Transverse colon (tissue), 4 donors: Measurements from ENCODE around the gene MFNG. TPM values are rescaled to one million over a fixed set of nuclear protein-coding genes. Genes with fewer than 3 reads are reported as not detected.
"Not testable (repeated sequence)": the region's sequence is repeated elsewhere in the genome, so short reads cannot be mapped to it uniquely, and the experiment has no call there.

Source experiments
- DNase-seq: peaks from one replicate; pipeline ENCODE4 v3.0.0-alpha.2; 2019
- H3K27ac ChIP-seq, 4 donors: fragments of 200-600 bp; sonication (generic); 2 replicates each; pipeline ENCODE4 v1.5.1; 2016 to 2018; ENCODE audit warnings: inconsistent platforms in 4 of 4
- H3K27me3 ChIP-seq: fragments of 200-600 bp; sonication (generic); 2 replicates; pipeline ENCODE4 v1.5.1; 2017; ENCODE audit warnings: inconsistent platforms
- H3K36me3 ChIP-seq, 4 donors: fragments of 200-600 bp; sonication (generic); 2 replicates each; pipeline ENCODE4 v1.5.1; 2017 to 2019; ENCODE audit warnings: inconsistent platforms in 4 of 4
- H3K4me1 ChIP-seq, 4 donors: fragments of 200-600 bp; sonication (generic); 2 replicates each; pipeline ENCODE4 v1.5.1; 2017 to 2020; ENCODE audit warnings: inconsistent platforms in 4 of 4
- H3K4me3 ChIP-seq, 4 donors: fragments of 200-600 bp; sonication (generic); 1 replicate in 1 of 4; 2 replicates in 3 of 4; pipeline versions ENCODE4 v1.5.1 to v1.6.1; 2017 to 2019; ENCODE audit warnings: inconsistent platforms in 4 of 4
- H3K9me3 ChIP-seq, 2 donors: fragments of 200-600 bp; sonication (generic); 2 replicates each; pipeline ENCODE4 v1.5.1; 2017 to 2019; ENCODE audit warnings: inconsistent platforms in 2 of 2
- CTCF ChIP-seq, 5 experiments: fragments of 200-600 bp in 3 of 5; fragments of 450-650 bp in 2 of 5; sonication (generic) in 3 of 5; IDR thresholded peaks; 1 replicate in 2 of 5; 2 replicates in 3 of 5; pipeline ENCODE4 v1.5.1; 2016 to 2017; ENCODE audit warnings: antibody characterized with exemption in 5 of 5, inconsistent platforms in 3 of 5, mild to moderate bottlenecking in 2 of 5, moderate library complexity in 1 of 5
- EP300 ChIP-seq: sonication (generic); formaldehyde crosslinking; IDR thresholded peaks from one replicate; pipeline ENCODE4 v1.6.1; 2017; ENCODE audit warnings: antibody characterized with exemption, low read depth
- POLR2A ChIP-seq: fragments of 450-650 bp; IDR thresholded peaks from one replicate; pipeline ENCODE4 v1.6.1; 2016; ENCODE audit warnings: antibody characterized with exemption, mild to moderate bottlenecking, moderate library complexity
- POLR2AphosphoS5 ChIP-seq, 3 donors: sonication (generic); formaldehyde crosslinking; IDR thresholded peaks; one replicate each; pipeline ENCODE4 v1.6.1; 2016; ENCODE audit warnings: antibody characterized with exemption in 3 of 3
- WGBS, 2 donors: methylation state at CpG; one replicate each; pipeline ENCODE4 v1.1.5; 2018; ENCODE audit warnings: low coverage in 1 of 2; 5-methylcytosine and 5-hydroxymethylcytosine counted together
- in situ Hi-C, 4 donors: fragments of 200-750 bp; cut with MboI; loops; one replicate each; pipeline versions ENCODE4 v1.15.0 to v1.15.1; 2017; ENCODE audit warnings: low sequenced_read_pairs in 3 of 4, low pct_ligation_motif_present in 1 of 4, low pct_unique_long_range_greater_than_20kb in 1 of 4
- intact Hi-C: fragments of 100-400 bp; cut with DNase I; formaldehyde crosslinking; loops from one replicate; pipeline ENCODE4 v1.15.1; 2023; ENCODE audit warnings: low total_unique reads
- total RNA-seq, 4 donors: library from RNA; depleted of rRNA; stranded (reverse); fragments of >200 nt; gene quantifications; one replicate each; pipeline ENCODE4 v1.1.0, GENCODE V29; 2016

Gene MFNG
- total RNA-seq, 4 donors from 2014 or later, result 2.8 to 26.4 (median 15.7) TPM

- Histone ChIP-seq H3K9me3 (no peaks in the 10 kb centered on the region), H3K27ac (no peak overlapping the region), H3K4me3 (no peak overlapping the region), H3K27me3 (peaks cover 11% of the 10 kb centered on the region), H3K4me1 (no peaks in the 10 kb centered on the region), H3K36me3 (no peaks in the 10 kb centered on the region)
- intact Hi-C loops (no loop called here), in situ Hi-C loops (no loop called here)
- no peak for TF ChIP-seq EP300
- TF ChIP-seq POLR2A, result no peak
- WGBS, 2 donors, result 77 to 80% methylated on average over 2 to 5 of the region's 5 CpGs
- no peak for DNase-seq
Measured at GRCh38 chr22:37470087-37470445, 16.1 kb downstream of the MFNG start.

GRCh38 chr22:37469416-37470086 lies 16.6 kb downstream of the MFNG start:
- in situ Hi-C loops (no loop called here), intact Hi-C loops (no loop called here)
- Histone ChIP-seq H3K36me3 (no peaks in the 10 kb centered on the region), H3K9me3 (no peaks in the 10 kb centered on the region), H3K4me1 (no peaks in the 10 kb centered on the region), H3K4me3 (no peak overlapping the region), H3K27ac (no peak overlapping the region), H3K27me3 (peaks cover 11% of the 10 kb centered on the region)
- TF ChIP-seq POLR2A (no peak), CTCF (IDR thresholded peaks at IDR 0.05) (no peak), POLR2AphosphoS5 (IDR thresholded peaks at IDR 0.05) (no peak)
- DNase-seq, result no peak
- WGBS, 2 donors, result 78% methylated on average over 6 of the region's 8 CpGs; no CpG with 5 or more reads in 1 of the 2 donors

GRCh38 chr22:37468201-37468695 lies 17.9 kb downstream of the MFNG start:
- WGBS, 2 donors, result 80 to 93% methylated on average over 1 to 14 of the region's 14 CpGs
- in situ Hi-C loops, H3K9me3 ChIP-seq, H3K36me3 ChIP-seq, H3K27ac ChIP-seq, intact Hi-C loops, H3K4me3 ChIP-seq, H3K4me1 ChIP-seq, DNase-seq: not testable (repeated sequence)
- peaks cover 11% of the 10 kb centered on the region for H3K27me3 ChIP-seq

- intact Hi-C loops (no loop called here), in situ Hi-C loops (no loop called here)
- no peak overlapping the region for H3K27ac ChIP-seq
- H3K9me3 ChIP-seq, result no peaks in the 10 kb centered on the region
- no peak overlapping the region for H3K4me3 ChIP-seq
- H3K4me1 ChIP-seq, result no peaks in the 10 kb centered on the region
- 65% methylated on average over 13 of the region's 14 CpGs; no CpG with 5 or more reads in 1 of the 2 donors for WGBS, 2 donors
- no peak for DNase-seq
- TF ChIP-seq CTCF (IDR thresholded peaks at IDR 0.05) (no peak), POLR2AphosphoS5 (IDR thresholded peaks at IDR 0.05) (no peak), EP300 (no peak), POLR2A (no peak)
- H3K27me3 ChIP-seq, result peaks cover 8% of the 10 kb centered on the region
- no peaks in the 10 kb centered on the region for H3K36me3 ChIP-seq
Measured at GRCh38 chr22:37467391-37467955, 18.7 kb downstream of the MFNG start.

- Histone ChIP-seq H3K27ac (no peak overlapping the region), H3K27me3 (peaks cover 11% of the 10 kb centered on the region), H3K4me1 (no peaks in the 10 kb centered on the region), H3K36me3 (no peaks in the 10 kb centered on the region), H3K4me3 (no peak overlapping the region), H3K9me3 (no peaks in the 10 kb centered on the region)
- 36% methylated on average over 4 of the region's 4 CpGs; no CpG with 5 or more reads in 1 of the 2 donors for WGBS, 2 donors
- in situ Hi-C loops, result no loop called here
- intact Hi-C loops, result no loop called here
- peak; percentile 17 for DNase-seq
- TF ChIP-seq EP300 (no peak), POLR2A (no peak), POLR2AphosphoS5 (IDR thresholded peaks at IDR 0.05) (no peak), CTCF (IDR thresholded peaks at IDR 0.05) (no peak)
Measured at GRCh38 chr22:37464181-37464580, 22.0 kb downstream of the MFNG start.
